Upper lobe of left lung (tissue), 4 donors: ENCODE measurements around the gene ALS2CL.

Source experiments
- CTCF ChIP-seq, 6 experiments: fragments of 450-650 bp in 4 of 6; fragments of 200-600 bp in 2 of 6; sonication (generic) in 2 of 6; IDR thresholded peaks; one replicate each; pipeline ENCODE4 v1.5.1; 2016 to 2019; ENCODE audit warnings: antibody characterized with exemption in 6 of 6
- EP300 ChIP-seq, 4 donors: sonication (generic); formaldehyde crosslinking; IDR thresholded peaks; one replicate each; pipeline ENCODE4 v1.5.1; 2017; ENCODE audit warnings: antibody characterized with exemption in 4 of 4, control low read depth in 2 of 4
- POLR2A ChIP-seq, 4 donors: fragments of 450-650 bp; IDR thresholded peaks; one replicate each; pipeline ENCODE4 v1.5.1; 2016 to 2017; ENCODE audit warnings: antibody characterized with exemption in 4 of 4, mild to moderate bottlenecking in 2 of 4
- POLR2AphosphoS5 ChIP-seq, 2 donors: sonication (generic); formaldehyde crosslinking; IDR thresholded peaks; one replicate each; pipeline ENCODE4 v1.5.1; 2017; ENCODE audit warnings: antibody characterized with exemption in 2 of 2

DNA sequence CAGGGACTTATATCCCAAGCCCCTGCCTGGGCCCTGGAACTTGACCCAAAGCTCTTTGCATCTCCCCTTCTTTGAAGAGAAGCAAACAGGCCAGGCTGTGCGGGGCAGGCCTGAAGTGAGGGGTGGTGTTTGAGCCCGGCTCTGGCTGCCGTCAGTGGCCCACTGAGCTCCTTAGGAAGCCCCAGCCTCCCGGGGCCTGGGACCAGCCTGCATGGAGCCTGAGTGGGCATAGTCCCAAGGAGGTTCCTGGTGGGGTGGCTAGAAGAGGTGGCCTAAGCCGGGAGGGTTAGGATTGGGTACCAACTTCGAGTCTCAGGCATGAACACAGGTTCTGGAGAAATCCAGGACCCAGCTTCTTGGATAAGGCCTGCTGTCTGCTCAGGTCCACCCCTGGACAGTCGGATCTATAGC, 14.1 kb upstream of the ALS2CL start:
- TF ChIP-seq CTCF (IDR thresholded peaks at IDR 0.05), result no peak
- no peak for TF ChIP-seq POLR2A (IDR thresholded peaks at IDR 0.05)
- TF ChIP-seq POLR2AphosphoS5 (IDR thresholded peaks at IDR 0.05), result no peak
- TF ChIP-seq EP300 (IDR thresholded peaks at IDR 0.05), result no peak
